Liver (tissue), 9 donors: Measurements from ENCODE around the gene BTBD7. TPM values are rescaled to one million over a fixed set of nuclear protein-coding genes. Genes with fewer than 3 reads are reported as not detected.

Experiments used
- DNase-seq: peaks from one replicate; pipeline ENCODE4 v3.0.0-alpha.2; 2017; ENCODE audit warnings: low spot score
- H3K27ac ChIP-seq, 2 donors: one replicate each; pipeline ENCODE4 v1.7.0; 2013; ENCODE audit warnings: inconsistent platforms in 2 of 2, low read length in 2 of 2, control low read depth in 1 of 2, low read depth in 1 of 2, mild to moderate bottlenecking in 1 of 2
- H3K27me3 ChIP-seq, 4 donors: one replicate each; pipeline versions ENCODE4 v1.6.1 to v1.7.0; 2013; ENCODE audit warnings: low read length in 3 of 4, inconsistent platforms in 1 of 4, mild to moderate bottlenecking in 1 of 4, moderate library complexity in 1 of 4; ENCODE audit not compliant: control insufficient read depth in 4 of 4, insufficient read depth in 4 of 4
- H3K36me3 ChIP-seq, 4 donors: one replicate each; pipeline versions ENCODE4 v1.6.1 to v1.7.0; 2013; ENCODE audit warnings: low read length in 3 of 4, mild to moderate bottlenecking in 3 of 4, low read depth in 1 of 4, moderate library complexity in 1 of 4; ENCODE audit not compliant: control insufficient read depth in 4 of 4, insufficient read depth in 3 of 4
- H3K4me1 ChIP-seq, 4 donors: one replicate each; pipeline versions ENCODE4 v1.6.1 to v1.7.0; 2013; ENCODE audit warnings: low read length in 3 of 4, mild to moderate bottlenecking in 3 of 4, moderate library complexity in 1 of 4; ENCODE audit not compliant: control insufficient read depth in 4 of 4, insufficient read depth in 4 of 4
- H3K4me3 ChIP-seq, 3 donors: one replicate each; pipeline versions ENCODE4 v1.6.1 to v1.7.0; 2013; ENCODE audit warnings: low read length in 3 of 3, control low read depth in 1 of 3, low read depth in 1 of 3, mild to moderate bottlenecking in 1 of 3
- H3K9ac ChIP-seq, 2 donors: one replicate each; pipeline ENCODE4 v1.7.0; 2013; ENCODE audit warnings: low read length in 2 of 2, mild to moderate bottlenecking in 2 of 2, moderate library complexity in 2 of 2, control low read depth in 1 of 2, low read depth in 1 of 2
- H3K9me3 ChIP-seq, 4 donors: one replicate each; pipeline versions ENCODE4 v1.6.1 to v1.7.0; 2013; ENCODE audit warnings: low read length in 3 of 4; ENCODE audit not compliant: control insufficient read depth in 4 of 4
- ATF3 ChIP-seq: IDR thresholded peaks from 2 replicates; pipeline ENCODE4 v1.6.1; 2016; ENCODE audit warnings: antibody characterized with exemption
- EGR1 ChIP-seq, 2 donors: IDR thresholded peaks; 2 replicates each; pipeline ENCODE4 v1.6.1; 2016 to 2018; ENCODE audit warnings: antibody characterized with exemption in 2 of 2, low read depth in 2 of 2
- FOXA1 ChIP-seq: IDR thresholded peaks from 2 replicates; pipeline ENCODE4 v1.6.1; 2016; ENCODE audit warnings: antibody characterized with exemption
- FOXA2 ChIP-seq: IDR thresholded peaks from 2 replicates; pipeline ENCODE4 v1.6.1; 2016; ENCODE audit warnings: antibody characterized with exemption
- GABPA ChIP-seq, 2 donors: IDR thresholded peaks in 1 of 2; conservative IDR thresholded peaks in 1 of 2; 2 replicates each; pipeline ENCODE4 v1.6.1; 2016; ENCODE audit warnings: antibody characterized with exemption in 2 of 2, mild to moderate bottlenecking in 1 of 2, moderate library complexity in 1 of 2
- HNF4A ChIP-seq, 2 donors: conservative IDR thresholded peaks; 2 replicates each; pipeline ENCODE4 v1.6.1; 2016; ENCODE audit warnings: antibody characterized with exemption in 2 of 2, mild to moderate bottlenecking in 2 of 2
- HNF4G ChIP-seq: IDR thresholded peaks from 2 replicates; pipeline ENCODE4 v1.6.1; 2016; ENCODE audit warnings: antibody characterized with exemption
- JUND ChIP-seq, 2 donors: IDR thresholded peaks; 2 replicates each; pipeline ENCODE4 v1.6.1; 2016; ENCODE audit warnings: antibody characterized with exemption in 2 of 2
- MAX ChIP-seq: IDR thresholded peaks from 2 replicates; pipeline ENCODE4 v1.6.1; 2016; ENCODE audit warnings: antibody characterized with exemption
- NR2F2 ChIP-seq: IDR thresholded peaks from 2 replicates; pipeline ENCODE4 v1.6.1; 2016; ENCODE audit warnings: antibody characterized with exemption
- RAD21 ChIP-seq, 2 donors: IDR thresholded peaks; 2 replicates each; pipeline ENCODE4 v1.6.1; 2016; ENCODE audit warnings: antibody characterized with exemption in 2 of 2, mild to moderate bottlenecking in 2 of 2
- REST ChIP-seq: IDR thresholded peaks from 2 replicates; pipeline ENCODE4 v1.6.1; 2016; ENCODE audit warnings: antibody characterized with exemption, mild to moderate bottlenecking
- RXRA ChIP-seq, 2 donors: IDR thresholded peaks; 2 replicates each; pipeline ENCODE4 v1.6.1; 2017 to 2018; ENCODE audit warnings: antibody characterized with exemption in 2 of 2, mild to moderate bottlenecking in 1 of 2
- SP1 ChIP-seq: IDR thresholded peaks from 2 replicates; pipeline ENCODE4 v1.6.1; 2018; ENCODE audit warnings: antibody characterized with exemption, mild to moderate bottlenecking
- TAF1 ChIP-seq: conservative IDR thresholded peaks from 2 replicates; pipeline ENCODE4 v1.6.1; 2016; ENCODE audit warnings: antibody characterized with exemption, mild to moderate bottlenecking
- YY1 ChIP-seq: IDR thresholded peaks from 2 replicates; pipeline ENCODE4 v1.6.1; 2016; ENCODE audit warnings: antibody characterized with exemption, mild to moderate bottlenecking
- whole genome bisulfite sequencing: extraction: QIAGEN DNeasy Blood & Tissue Kit; methylation state at CpG from one replicate; pipeline ENCODE4 v1.1.7; 2013; 5-methylcytosine and 5-hydroxymethylcytosine counted together
- polyA plus RNA-seq, 2 donors: library from polyadenylated mRNA; stranded (reverse) in 1 of 2; unstranded in 1 of 2; fragments of 200-250 nt in 1 of 2; fragments of >200 nt in 1 of 2; fragmentation: Nextera tagmentation in 1 of 2; extraction: Ambion mirVana in 1 of 2; gene quantifications; one replicate each; pipeline versions ENCODE4 v1.2.1 to v1.2.3, GENCODE V29; 2013 to 2015
- total RNA-seq, 2 donors: library from RNA; depleted of rRNA; stranded (reverse); fragments of >200 nt; gene quantifications; one replicate each; pipeline ENCODE4 v1.2.3, GENCODE V29; 2014
- TF ChIP-seq, protein P1 (sequence below): IDR thresholded peaks from 2 replicates; pipeline ENCODE4 v1.6.1; 2016; ENCODE audit warnings: antibody characterized with exemption
- TF ChIP-seq, protein P2 (sequence below): fragments of 150-350 bp; IDR thresholded peaks from 2 replicates; pipeline ENCODE4 v1.5.1; 2017; ENCODE audit warnings: improper control_type of control experiment, low read depth, low read length; ENCODE audit not compliant: missing input control
- donor health status: healthy.
- donor health status: healthy.
- donor health status: healthy.
- donor health status: healthy.
- donor health status: healthy.

BTBD7 gene
- total and polyA plus RNA-seq, 4 donors = 4.4 to 17.7 (median 10.2) TPM

DNA sequence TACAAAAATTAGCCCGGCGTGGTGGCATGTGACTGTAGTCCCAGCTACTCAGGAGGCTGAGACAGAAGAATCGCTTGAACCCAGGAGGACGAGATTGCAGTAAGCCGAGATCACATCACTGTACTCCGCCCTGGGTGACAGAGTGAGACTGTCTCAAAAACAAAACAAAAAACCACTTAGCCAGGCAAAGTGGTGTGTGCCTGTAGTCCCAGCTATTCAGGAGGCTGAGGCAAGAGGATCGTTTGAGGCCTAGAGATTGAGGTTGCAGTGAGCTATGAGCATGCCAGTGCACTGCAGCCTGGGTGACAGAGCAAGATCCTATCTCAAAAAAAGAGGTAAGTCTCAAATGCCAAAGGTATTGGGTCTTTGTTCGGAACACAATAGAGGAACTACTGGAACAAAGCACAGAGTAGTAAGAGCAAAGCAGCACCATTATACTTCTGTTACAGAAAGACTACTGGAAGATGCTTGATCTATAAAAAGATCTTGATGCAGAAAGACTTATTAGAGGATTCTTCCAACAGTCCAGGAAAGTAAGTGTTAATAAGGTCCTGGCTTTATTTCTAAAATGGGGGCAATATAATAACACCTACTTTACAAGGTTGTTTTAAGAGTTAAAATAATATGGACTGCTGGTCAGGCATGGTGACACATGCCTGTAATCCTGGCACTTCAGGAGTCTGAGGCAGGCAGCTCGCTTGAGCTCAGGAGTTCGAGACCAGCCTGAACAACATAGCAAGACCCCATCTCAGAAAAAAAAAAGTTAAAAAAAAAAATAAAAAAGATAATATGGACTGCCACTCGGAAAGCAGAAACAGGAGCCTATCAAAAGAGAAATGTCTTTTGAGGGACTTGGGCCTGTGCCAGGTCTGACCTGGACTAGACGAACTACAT, 29.9 kb downstream of the BTBD7 start:
- Histone ChIP-seq H3K27me3 (no peaks in the 10 kb centered on the region), H3K9ac (no peak overlapping the region), H3K4me3 (no peak overlapping the region), H3K4me1 (no peaks in the 10 kb centered on the region), H3K36me3 (no peaks in the 10 kb centered on the region), H3K27ac (no peak overlapping the region), H3K9me3 (no peaks in the 10 kb centered on the region)
- 95% methylated on average over 12 of the region's 12 CpGs for whole genome bisulfite sequencing
- DNase-seq = no peak
- TF ChIP-seq, protein P1, sequence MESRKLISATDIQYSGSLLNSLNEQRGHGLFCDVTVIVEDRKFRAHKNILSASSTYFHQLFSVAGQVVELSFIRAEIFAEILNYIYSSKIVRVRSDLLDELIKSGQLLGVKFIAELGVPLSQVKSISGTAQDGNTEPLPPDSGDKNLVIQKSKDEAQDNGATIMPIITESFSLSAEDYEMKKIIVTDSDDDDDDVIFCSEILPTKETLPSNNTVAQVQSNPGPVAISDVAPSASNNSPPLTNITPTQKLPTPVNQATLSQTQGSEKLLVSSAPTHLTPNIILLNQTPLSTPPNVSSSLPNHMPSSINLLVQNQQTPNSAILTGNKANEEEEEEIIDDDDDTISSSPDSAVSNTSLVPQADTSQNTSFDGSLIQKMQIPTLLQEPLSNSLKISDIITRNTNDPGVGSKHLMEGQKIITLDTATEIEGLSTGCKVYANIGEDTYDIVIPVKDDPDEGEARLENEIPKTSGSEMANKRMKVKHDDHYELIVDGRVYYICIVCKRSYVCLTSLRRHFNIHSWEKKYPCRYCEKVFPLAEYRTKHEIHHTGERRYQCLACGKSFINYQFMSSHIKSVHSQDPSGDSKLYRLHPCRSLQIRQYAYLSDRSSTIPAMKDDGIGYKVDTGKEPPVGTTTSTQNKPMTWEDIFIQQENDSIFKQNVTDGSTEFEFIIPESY = no peak
- TF ChIP-seq SP1 (no peak), YY1 (no peak), FOXA2 (no peak), JUND (IDR thresholded peaks at IDR 0.05) (no peak), HNF4A (conservative IDR thresholded peaks at IDR 0.05) (no peak), GABPA (IDR thresholded peaks at IDR 0.05 in 1 of 2, conservative IDR thresholded peaks at IDR 0.05 in 1 of 2) (no peak), TAF1 (no peak), HNF4G (no peak), ATF3 (no peak), RAD21 (IDR thresholded peaks at IDR 0.05) (no peak)

DNA sequence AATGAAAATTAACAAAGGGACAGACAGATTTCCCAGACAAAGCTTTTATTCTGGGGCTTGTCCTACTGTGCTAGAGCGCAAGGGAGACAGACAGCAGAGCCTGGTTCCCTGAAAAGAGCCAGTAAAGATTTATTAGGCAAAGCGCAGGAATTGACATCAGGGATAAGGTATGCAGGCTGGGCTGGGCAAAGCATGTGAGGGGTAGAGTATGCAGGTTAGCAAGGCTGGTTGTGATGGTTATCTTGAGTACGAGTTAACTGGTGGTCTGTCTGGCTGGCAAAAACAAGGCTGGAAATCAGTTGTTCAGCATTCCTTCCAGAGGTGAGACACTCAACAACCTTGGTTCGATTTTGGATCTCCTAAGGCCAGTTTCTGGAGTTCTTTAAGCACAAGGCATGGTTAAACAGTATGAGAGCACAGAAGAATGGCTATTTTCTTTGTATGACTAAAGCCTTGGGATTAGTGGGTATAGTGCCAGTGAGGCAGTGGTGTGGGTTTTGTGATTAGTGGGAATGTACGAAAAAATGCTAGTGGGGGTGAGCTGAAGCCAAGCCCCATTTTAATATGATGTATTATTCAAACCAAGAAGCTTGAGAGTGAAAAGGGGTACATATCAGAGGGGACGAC, 30.9 kb downstream of the BTBD7 start:
- H3K4me1 ChIP-seq = no peaks in the 10 kb centered on the region
- H3K27me3 ChIP-seq = no peaks in the 10 kb centered on the region
- no peak overlapping the region for H3K27ac ChIP-seq
- no peak overlapping the region for H3K9ac ChIP-seq
- 97% methylated on average over 6 of the region's 6 CpGs for WGBS
- no peaks in the 10 kb centered on the region for H3K9me3 ChIP-seq
- no peaks in the 10 kb centered on the region for H3K36me3 ChIP-seq
- TF ChIP-seq REST = no peak
- no peak for TF ChIP-seq NR2F2
- no peak for TF ChIP-seq ATF3
- no peak for TF ChIP-seq RAD21 (IDR thresholded peaks at IDR 0.05)
- TF ChIP-seq FOXA1 = no peak
- TF ChIP-seq, protein P1 = no peak
- TF ChIP-seq RXRA (IDR thresholded peaks at IDR 0.05) = no peak
- no peak for TF ChIP-seq SP1
- TF ChIP-seq, protein P2, sequence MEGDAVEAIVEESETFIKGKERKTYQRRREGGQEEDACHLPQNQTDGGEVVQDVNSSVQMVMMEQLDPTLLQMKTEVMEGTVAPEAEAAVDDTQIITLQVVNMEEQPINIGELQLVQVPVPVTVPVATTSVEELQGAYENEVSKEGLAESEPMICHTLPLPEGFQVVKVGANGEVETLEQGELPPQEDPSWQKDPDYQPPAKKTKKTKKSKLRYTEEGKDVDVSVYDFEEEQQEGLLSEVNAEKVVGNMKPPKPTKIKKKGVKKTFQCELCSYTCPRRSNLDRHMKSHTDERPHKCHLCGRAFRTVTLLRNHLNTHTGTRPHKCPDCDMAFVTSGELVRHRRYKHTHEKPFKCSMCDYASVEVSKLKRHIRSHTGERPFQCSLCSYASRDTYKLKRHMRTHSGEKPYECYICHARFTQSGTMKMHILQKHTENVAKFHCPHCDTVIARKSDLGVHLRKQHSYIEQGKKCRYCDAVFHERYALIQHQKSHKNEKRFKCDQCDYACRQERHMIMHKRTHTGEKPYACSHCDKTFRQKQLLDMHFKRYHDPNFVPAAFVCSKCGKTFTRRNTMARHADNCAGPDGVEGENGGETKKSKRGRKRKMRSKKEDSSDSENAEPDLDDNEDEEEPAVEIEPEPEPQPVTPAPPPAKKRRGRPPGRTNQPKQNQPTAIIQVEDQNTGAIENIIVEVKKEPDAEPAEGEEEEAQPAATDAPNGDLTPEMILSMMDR = no peak
- TF ChIP-seq YY1 = no peak
- no peak for TF ChIP-seq HNF4A (conservative IDR thresholded peaks at IDR 0.05)
- TF ChIP-seq TAF1 = no peak
- no peak for TF ChIP-seq EGR1 (IDR thresholded peaks at IDR 0.05; ENCODE audit: low read depth in 2 of 2)
- no peak for TF ChIP-seq GABPA (IDR thresholded peaks at IDR 0.05 in 1 of 2, conservative IDR thresholded peaks at IDR 0.05 in 1 of 2)
- TF ChIP-seq FOXA2 = no peak
- no peak for TF ChIP-seq JUND (IDR thresholded peaks at IDR 0.05)
- no peak for TF ChIP-seq HNF4G
- no peak for TF ChIP-seq MAX
- H3K4me3 ChIP-seq = no peak overlapping the region
- no peak for DNase-seq
